ENCODE measurements around the gene ZNF76.
A peak's percentile ranks its signal among the peaks of the same experiment; 100 is the strongest.

The ZNF76 gene

DNA sequence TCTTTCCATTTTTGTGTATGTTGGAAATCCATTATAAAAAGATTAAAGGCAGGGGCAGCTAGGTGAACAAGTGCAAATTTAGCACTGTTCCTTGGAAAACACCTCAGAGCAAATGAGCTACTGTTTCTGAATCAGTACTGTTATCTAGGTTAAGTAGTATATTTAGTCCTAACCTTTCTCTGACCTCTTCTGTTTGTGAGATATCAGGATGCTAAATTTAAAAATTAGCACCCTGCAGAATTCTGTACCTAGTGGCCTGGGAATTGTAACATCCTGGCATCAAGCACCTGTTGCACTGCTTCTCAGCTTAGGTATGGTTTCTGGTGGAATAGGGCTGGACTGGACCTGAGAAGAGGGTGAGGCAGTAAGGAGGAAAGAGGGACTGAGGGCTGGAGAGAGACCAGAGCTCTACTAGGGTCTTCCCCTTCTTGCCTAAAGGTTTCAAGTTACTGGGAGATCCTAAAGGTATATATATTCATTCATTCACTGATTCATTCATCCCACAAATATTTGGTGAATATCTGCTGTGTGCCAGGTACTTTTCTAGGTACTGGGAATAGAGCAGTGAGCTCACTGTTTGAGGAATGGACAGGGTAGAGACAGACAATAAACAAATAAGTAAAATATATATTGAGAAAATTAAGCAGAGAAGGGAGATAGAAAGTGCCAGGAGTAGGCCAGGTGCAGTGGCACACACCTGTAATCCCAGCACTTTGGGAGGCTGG lies 5.2 kb downstream of the ZNF76 start:
- H3K36me3 ChIP-seq (ENCODE audit: control insufficient read depth in 1 of 2, insufficient read depth in 2 of 2, low read depth in 1 of 2, low read length in 2 of 2): peaks cover 2 to 3% of the 10 kb centered on the region in 2 experiments
- H2BK12ac ChIP-seq (ENCODE audit: low read length in 2 of 2): no peak overlapping the region
- H2BK120ac ChIP-seq (ENCODE audit: low read depth, low read length): no peak overlapping the region
- no peak overlapping the region for H3K4me2 ChIP-seq (ENCODE audit: low read length, poor library complexity, severe bottlenecking)
- no peak overlapping the region for H2BK5ac ChIP-seq (ENCODE audit: low read depth, low read length, poor library complexity, severe bottlenecking)
- H2BK15ac ChIP-seq (ENCODE audit: low read depth, poor library complexity, severe bottlenecking): no peak overlapping the region
- no peaks in the 10 kb centered on the region for H3K27me3 ChIP-seq (ENCODE audit: control insufficient read depth in 1 of 2, insufficient read depth in 1 of 2, low read length in 2 of 2)
- no peak overlapping the region for H2AK5ac ChIP-seq (ENCODE audit: low read length, severe bottlenecking)
- H4K8ac ChIP-seq (ENCODE audit: low read length): no peak overlapping the region
- no peak overlapping the region for H2AFZ ChIP-seq (ENCODE audit: low read depth, low read length)
- no peak overlapping the region for H3K4ac ChIP-seq (ENCODE audit: low read depth in 1 of 2, low read length in 2 of 2)
- no peak overlapping the region for H3K14ac ChIP-seq (ENCODE audit: low read length in 2 of 2)
- peaks cover 21% of the 10 kb centered on the region for H3K79me1 ChIP-seq (replicated peaks; ENCODE audit: low read length, poor library complexity, severe bottlenecking)
- H3K9me3 ChIP-seq (ENCODE audit: control insufficient read depth, low read length): no peaks in the 10 kb centered on the region
- no peak overlapping the region for H3K4me3 ChIP-seq (ENCODE audit: insufficient read depth in 1 of 2, low read depth in 1 of 2, low read length in 2 of 2)
- no peak overlapping the region for H3K9ac ChIP-seq (ENCODE audit: low read length)
- no peak overlapping the region for H3K18ac ChIP-seq (ENCODE audit: low read depth in 1 of 2, low read length in 2 of 2)
- DNase-seq: no peak
- H3K4me1 ChIP-seq (ENCODE audit: control insufficient read depth, insufficient read depth, low read depth, low read length): peaks cover 5% of the 10 kb centered on the region
- H3K27ac ChIP-seq (ENCODE audit: low read length, poor library complexity, severe bottlenecking): no peak overlapping the region
- H4K91ac ChIP-seq (ENCODE audit: low read length): no peak overlapping the region
- H3K23ac ChIP-seq (ENCODE audit: low read length in 2 of 2): no peak overlapping the region

DNA sequence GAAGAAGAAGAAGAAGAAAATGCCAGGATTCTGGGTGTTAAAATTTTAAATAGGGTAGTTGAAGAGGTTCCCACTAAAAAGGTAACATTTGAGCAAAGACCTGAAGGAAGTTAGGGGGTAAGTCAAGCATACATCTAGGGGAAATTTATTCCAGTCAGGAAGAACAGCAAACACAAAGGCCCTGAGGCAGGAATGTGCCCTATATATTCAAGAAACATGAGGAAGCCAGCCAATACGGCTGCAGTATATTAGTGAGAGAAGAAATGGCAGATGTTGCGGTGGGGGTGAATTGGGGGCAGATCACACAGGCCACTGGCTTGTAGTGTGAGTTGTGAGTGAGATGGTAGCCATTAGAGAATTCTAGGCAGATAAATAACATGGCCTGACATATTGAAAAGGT lies 6.0 kb downstream of the ZNF76 start:
- Histone ChIP-seq H3K79me1 (replicated peaks; ENCODE audit: low read length, poor library complexity, severe bottlenecking) (peaks cover 20% of the 10 kb centered on the region), H3K4ac (ENCODE audit: low read depth in 1 of 2, low read length in 2 of 2) (no peak overlapping the region), H2BK120ac (ENCODE audit: low read depth, low read length) (no peak overlapping the region), H3K27ac (ENCODE audit: low read length, poor library complexity, severe bottlenecking) (no peak overlapping the region), H2AFZ (ENCODE audit: low read depth, low read length) (no peak overlapping the region), H2BK5ac (ENCODE audit: low read depth, low read length, poor library complexity, severe bottlenecking) (no peak overlapping the region), H3K9me3 (ENCODE audit: control insufficient read depth, low read length) (no peaks in the 10 kb centered on the region), H2BK12ac (ENCODE audit: low read length in 2 of 2) (no peak overlapping the region), H4K8ac (ENCODE audit: low read length) (no peak overlapping the region), H3K18ac (ENCODE audit: low read depth in 1 of 2, low read length in 2 of 2) (no peak overlapping the region), H2BK15ac (ENCODE audit: low read depth, poor library complexity, severe bottlenecking) (no peak overlapping the region), H4K91ac (ENCODE audit: low read length) (no peak overlapping the region), H2AK5ac (ENCODE audit: low read length, severe bottlenecking) (no peak overlapping the region), H3K23ac (ENCODE audit: low read length in 2 of 2) (no peak overlapping the region), H3K36me3 (ENCODE audit: control insufficient read depth in 1 of 2, insufficient read depth in 2 of 2, low read depth in 1 of 2, low read length in 2 of 2) (peaks cover 3% of the 10 kb centered on the region in 2 experiments), H3K9ac (ENCODE audit: low read length) (no peak overlapping the region), H3K4me2 (ENCODE audit: low read length, poor library complexity, severe bottlenecking) (no peak overlapping the region), H3K4me3 (ENCODE audit: insufficient read depth in 1 of 2, low read depth in 1 of 2, low read length in 2 of 2) (no peak overlapping the region), H3K14ac (ENCODE audit: low read length in 2 of 2) (no peak overlapping the region), H3K4me1 (ENCODE audit: control insufficient read depth, insufficient read depth, low read depth, low read length) (peaks cover 1% of the 10 kb centered on the region), H3K27me3 (ENCODE audit: control insufficient read depth in 1 of 2, insufficient read depth in 1 of 2, low read length in 2 of 2) (no peaks in the 10 kb centered on the region)
- no peak for DNase-seq
- 98% methylated on average over 2 of the region's 2 CpGs for WGBS

DNA sequence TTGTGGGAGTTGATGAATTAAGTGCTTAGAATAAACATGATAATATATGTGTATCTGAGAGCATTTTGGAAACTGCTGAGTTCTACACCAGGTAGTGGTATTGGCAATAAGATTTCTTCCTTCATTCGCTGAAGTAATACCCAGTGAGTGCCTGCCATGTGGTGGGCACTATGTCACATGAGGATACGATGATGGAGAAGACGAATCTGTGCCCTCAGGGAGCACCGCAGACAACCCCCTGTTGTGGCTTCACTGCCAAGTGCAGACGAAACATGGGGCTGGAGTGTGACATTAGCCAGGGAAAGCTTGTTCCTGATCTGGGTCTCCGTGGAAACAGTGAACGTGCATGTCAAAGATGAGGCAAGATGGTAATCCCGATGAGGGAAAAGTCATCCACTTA lies 7.9 kb downstream of the ZNF76 start:
- Histone ChIP-seq H2BK12ac (ENCODE audit: low read length in 2 of 2) (no peak overlapping the region), H3K23ac (ENCODE audit: low read length in 2 of 2) (no peak overlapping the region), H3K18ac (ENCODE audit: low read depth in 1 of 2, low read length in 2 of 2) (no peak overlapping the region), H3K14ac (ENCODE audit: low read length in 2 of 2) (peak overlapping the region in 1 of 2 experiments; percentile 53), H3K9ac (ENCODE audit: low read length) (no peak overlapping the region), H3K4me3 (ENCODE audit: insufficient read depth in 1 of 2, low read depth in 1 of 2, low read length in 2 of 2) (no peak overlapping the region), H4K91ac (ENCODE audit: low read length) (no peak overlapping the region), H3K27me3 (ENCODE audit: control insufficient read depth in 1 of 2, insufficient read depth in 1 of 2, low read length in 2 of 2) (no peaks in the 10 kb centered on the region), H3K36me3 (ENCODE audit: control insufficient read depth in 1 of 2, insufficient read depth in 2 of 2, low read depth in 1 of 2, low read length in 2 of 2) (peaks cover 3% of the 10 kb centered on the region in 2 experiments), H3K4me1 (ENCODE audit: control insufficient read depth, insufficient read depth, low read depth, low read length) (peaks cover 1% of the 10 kb centered on the region), H2AFZ (ENCODE audit: low read depth, low read length) (no peak overlapping the region), H3K4ac (ENCODE audit: low read depth in 1 of 2, low read length in 2 of 2) (no peak overlapping the region), H2BK120ac (ENCODE audit: low read depth, low read length) (no peak overlapping the region), H3K79me1 (replicated peaks; ENCODE audit: low read length, poor library complexity, severe bottlenecking) (peaks cover 26% of the 10 kb centered on the region), H2BK5ac (ENCODE audit: low read depth, low read length, poor library complexity, severe bottlenecking) (no peak overlapping the region), H3K9me3 (ENCODE audit: control insufficient read depth, low read length) (no peaks in the 10 kb centered on the region), H2BK15ac (ENCODE audit: low read depth, poor library complexity, severe bottlenecking) (no peak overlapping the region), H3K27ac (ENCODE audit: low read length, poor library complexity, severe bottlenecking) (no peak overlapping the region), H3K4me2 (ENCODE audit: low read length, poor library complexity, severe bottlenecking) (no peak overlapping the region), H4K8ac (ENCODE audit: low read length) (no peak overlapping the region), H2AK5ac (ENCODE audit: low read length, severe bottlenecking) (no peak overlapping the region)
- peak; percentile 37 for DNase-seq
- 84% methylated on average over 8 of the region's 8 CpGs for WGBS

DNA sequence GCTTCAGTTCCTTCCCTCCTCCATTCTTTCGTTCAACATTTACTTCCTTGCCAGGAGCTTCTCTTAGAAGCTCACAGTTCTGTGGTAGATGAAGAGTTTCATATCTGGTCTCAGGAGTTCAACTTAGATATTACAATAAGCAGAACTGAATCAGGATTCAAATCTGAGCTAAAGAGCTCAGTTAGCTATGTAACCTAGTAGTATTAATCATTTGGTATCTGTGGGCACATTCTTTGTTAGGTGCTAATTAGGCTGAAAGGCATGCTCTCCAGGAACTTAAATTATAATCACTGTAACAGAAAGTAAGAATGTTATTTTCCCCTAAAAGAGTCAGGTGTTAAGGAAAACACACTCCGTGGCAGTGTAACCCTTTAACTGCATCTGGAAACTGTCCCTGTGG lies 8.4 kb downstream of the ZNF76 start:
- Histone ChIP-seq H2BK15ac (ENCODE audit: low read depth, poor library complexity, severe bottlenecking) (no peak overlapping the region), H3K9me3 (ENCODE audit: control insufficient read depth, low read length) (no peaks in the 10 kb centered on the region), H3K79me1 (replicated peaks; ENCODE audit: low read length, poor library complexity, severe bottlenecking) (peaks cover 29% of the 10 kb centered on the region), H3K4me3 (ENCODE audit: insufficient read depth in 1 of 2, low read depth in 1 of 2, low read length in 2 of 2) (no peak overlapping the region), H3K9ac (ENCODE audit: low read length) (no peak overlapping the region), H4K91ac (ENCODE audit: low read length) (no peak overlapping the region), H3K14ac (ENCODE audit: low read length in 2 of 2) (no peak overlapping the region), H3K23ac (ENCODE audit: low read length in 2 of 2) (no peak overlapping the region), H3K18ac (ENCODE audit: low read depth in 1 of 2, low read length in 2 of 2) (no peak overlapping the region), H3K4ac (ENCODE audit: low read depth in 1 of 2, low read length in 2 of 2) (no peak overlapping the region), H3K27ac (ENCODE audit: low read length, poor library complexity, severe bottlenecking) (no peak overlapping the region), H4K8ac (ENCODE audit: low read length) (no peak overlapping the region), H2AFZ (ENCODE audit: low read depth, low read length) (no peak overlapping the region), H3K4me1 (ENCODE audit: control insufficient read depth, insufficient read depth, low read depth, low read length) (no peaks in the 10 kb centered on the region), H3K4me2 (ENCODE audit: low read length, poor library complexity, severe bottlenecking) (no peak overlapping the region), H2AK5ac (ENCODE audit: low read length, severe bottlenecking) (no peak overlapping the region), H3K27me3 (ENCODE audit: control insufficient read depth in 1 of 2, insufficient read depth in 1 of 2, low read length in 2 of 2) (no peaks in the 10 kb centered on the region), H2BK5ac (ENCODE audit: low read depth, low read length, poor library complexity, severe bottlenecking) (no peak overlapping the region), H2BK12ac (ENCODE audit: low read length in 2 of 2) (no peak overlapping the region), H2BK120ac (ENCODE audit: low read depth, low read length) (no peak overlapping the region), H3K36me3 (ENCODE audit: control insufficient read depth in 1 of 2, insufficient read depth in 2 of 2, low read depth in 1 of 2, low read length in 2 of 2) (peaks cover 3 to 5% of the 10 kb centered on the region in 2 experiments)
- DNase-seq: no peak
- WGBS: 67% methylated on average over 1 of the region's 2 CpGs
